Measurements from ENCODE around the gene HSF4. TPM values are rescaled to one million over a fixed set of nuclear protein-coding genes. Genes with fewer than 3 reads are reported as not detected.

The HSF4 gene
- 4.5 and 9.6 TPM in 2 replicates for total RNA-seq

GRCh38 chr16:67164599-67165061 is at the start of gene HSF4:
Gene HSF4, plus strand, starts transcription at chr16:67164745. Its CDS starts 67 bp downstream, at chr16:67164812.

GRCh38 chr16:67150833-67151396 is 13.6 kb upstream of the HSF4 start, which contains the start of gene B3GNT9:
Gene B3GNT9, minus strand, starts transcription at chr16:67150998. Its CDS starts 513 bp downstream, at chr16:67150485.

GRCh38 chr16:67170168-67170948 is 5.8 kb downstream of the HSF4 start, which contains the start of gene NOL3:
Gene NOL3, plus strand, starts transcription at chr16:67170538.

GRCh38 chr16:67183627-67184452 is 19.3 kb downstream of the HSF4 start, which contains the start of gene MATCAP1:
Gene MATCAP1, minus strand, starts transcription at chr16:67183963. Its CDS starts 3,353 bp downstream, at chr16:67180610.

GRCh38 chr16:67190041-67190440 is 25.5 kb downstream of the HSF4 start, which contains the start of gene EXOC3L1:
Gene EXOC3L1, minus strand, starts transcription at chr16:67190136. Its CDS starts 460 bp downstream, at chr16:67189676.

GRCh38 chr16:67191995-67192681 is 27.6 kb downstream of the HSF4 start, which contains the start of gene E2F4:
Gene E2F4, plus strand, starts transcription at chr16:67192155. Its CDS starts 73 bp downstream, at chr16:67192228.

GRCh38 chr16:67199011-67199807 is 34.7 kb downstream of the HSF4 start, which contains the start of gene ELMO3:
Gene ELMO3, plus strand, starts transcription at chr16:67199131. Its CDS starts 196 bp downstream, at chr16:67199327.

Small RNA genes within 50 kb of the gene (small RNA-seq; reads per million reads assigned to genes)
- 0.82 reads per million, percentile 12 among the genes with 10 or more reads in this experiment for gene MIR328

Other genes starting within 250 kb of the HSF4 start
- gene CDH16, start 245.9 kb upstream of the HSF4 start, total RNA-seq: not detected in 2 replicates
- 10.9 and 23.2 TPM in 2 replicates for gene RRAD, start 239.2 kb upstream of the HSF4 start, total RNA-seq
- 67.7 and 98.0 TPM in 2 replicates for gene CIAO2B, start 230.3 kb upstream of the HSF4 start, total RNA-seq
- gene CES2, start 229.2 kb upstream of the HSF4 start, total RNA-seq: 47.5 and 50.9 TPM in 2 replicates
- gene CES3, start 203.5 kb upstream of the HSF4 start, total RNA-seq: 0.12 and 0.16 TPM in 2 replicates
- gene CES4A, start 176.2 kb upstream of the HSF4 start, total RNA-seq: 6.8 and 7.5 TPM in 2 replicates
- gene CBFB, start 135.6 kb upstream of the HSF4 start, total RNA-seq: 42.9 and 47.7 TPM in 2 replicates
- gene PHAF1, start 54.8 kb upstream of the HSF4 start, total RNA-seq: 16.5 and 17.0 TPM in 2 replicates
- gene B3GNT9, start 13.7 kb upstream of the HSF4 start, total RNA-seq: 74.3 and 86.0 TPM in 2 replicates
- 17.4 and 20.5 TPM in 2 replicates for gene TRADD, start 4.8 kb upstream of the HSF4 start, total RNA-seq
- 14.8 and 18.7 TPM in 2 replicates for gene FBXL8, start 4.8 kb upstream of the HSF4 start, total RNA-seq
- gene NOL3, start 5.8 kb downstream of the HSF4 start, total RNA-seq: 14.8 and 15.9 TPM in 2 replicates
- 6.3 and 6.6 TPM in 2 replicates for gene MATCAP1, start 19.2 kb downstream of the HSF4 start, total RNA-seq
- gene EXOC3L1, start 25.4 kb downstream of the HSF4 start, total RNA-seq: not detected in 2 replicates
- gene E2F4, start 27.4 kb downstream of the HSF4 start, total RNA-seq: 74.0 and 82.8 TPM in 2 replicates
- 0.36 and 0.49 TPM in 2 replicates for gene ELMO3, start 34.4 kb downstream of the HSF4 start, total RNA-seq
- gene TMEM208, start 62.4 kb downstream of the HSF4 start, total RNA-seq: 26.4 and 27.9 TPM in 2 replicates
- 24.5 and 36.9 TPM in 2 replicates for gene FHOD1, start 82.7 kb downstream of the HSF4 start, total RNA-seq
- 3.0 and 4.1 TPM in 2 replicates for gene SLC9A5, start 84.2 kb downstream of the HSF4 start, total RNA-seq
- 52.7 and 60.0 TPM in 2 replicates for gene PLEKHG4, start 114.8 kb downstream of the HSF4 start, total RNA-seq
- gene KCTD19, start 162.0 kb downstream of the HSF4 start, total RNA-seq: under 0.01 TPM in 1 of 2 replicates, not detected in the other
- 0.49 TPM in 1 of 2 replicates, not detected in the other for gene LRRC36, start 162.1 kb downstream of the HSF4 start, total RNA-seq
- gene TPPP3, start 228.8 kb downstream of the HSF4 start, total RNA-seq: 0.65 and 0.97 TPM in 2 replicates

All from hair follicle dermal papilla cell (primary cell).